Hindlimb muscle (tissue), 1 donor: ENCODE measurements around the gene DCP1B. TPM values are rescaled to one million over a fixed set of nuclear protein-coding genes. Genes with fewer than 3 reads are reported as not detected.

ENCODE experiments used
- DNase-seq: peaks from one replicate; pipeline ENCODE4 v3.0.0-alpha.2; 2013
- polyA plus RNA-seq: library from polyadenylated mRNA; unstranded; fragments of 120-200 nt; gene quantifications from one replicate; pipeline ENCODE4 v1.2.1, GENCODE V29; 2013; ENCODE audit not compliant: insufficient read length

The DCP1B gene
- polyA plus RNA-seq, 1 donor: 11.6 TPM

GRCh38 chr12:1934831-1935230 is 69.4 kb downstream of the DCP1B start:
- DNase-seq: no peak

GRCh38 chr12:1934068-1934467 is 70.2 kb downstream of the DCP1B start:
- DNase-seq: no peak

- no peak for DNase-seq
These were observed 70.8 kb downstream of the DCP1B start for GRCh38 chr12:1933342-1934051.

GRCh38 chr12:1932264-1932777 is 71.9 kb downstream of the DCP1B start:
- DNase-seq: no peak

GRCh38 chr12:1931642-1932041 is 72.6 kb downstream of the DCP1B start:
- no peak for DNase-seq

- DNase-seq: no peak
These were observed 73.3 kb downstream of the DCP1B start for GRCh38 chr12:1930803-1931597.

GRCh38 chr12:1929985-1930802 is 74.1 kb downstream of the DCP1B start:
- no peak for DNase-seq

GRCh38 chr12:1929241-1929984 is 74.8 kb downstream of the DCP1B start:
- DNase-seq: no peak

GRCh38 chr12:1928439-1929121 is 75.7 kb downstream of the DCP1B start:
- no peak for DNase-seq

- DNase-seq: no peak
These were observed 76.4 kb downstream of the DCP1B start for GRCh38 chr12:1927751-1928351.

GRCh38 chr12:1927051-1927680 is 77.1 kb downstream of the DCP1B start:
- no peak for DNase-seq

- no peak for DNase-seq
These were observed 78.0 kb downstream of the DCP1B start for GRCh38 chr12:1926251-1926657.

- DNase-seq: no peak
These were observed 78.6 kb downstream of the DCP1B start for GRCh38 chr12:1925684-1926006.

- DNase-seq: no peak
These were observed 79.1 kb downstream of the DCP1B start for GRCh38 chr12:1924996-1925683.

GRCh38 chr12:1922985-1923384 is 81.3 kb downstream of the DCP1B start:
- DNase-seq: no peak

- no peak for DNase-seq
These were observed 82.1 kb downstream of the DCP1B start for GRCh38 chr12:1922075-1922709.

GRCh38 chr12:1920971-1921370 is 83.3 kb downstream of the DCP1B start:
- DNase-seq: no peak

- DNase-seq: no peak
These were observed 83.8 kb downstream of the DCP1B start for GRCh38 chr12:1920436-1920835.

GRCh38 chr12:1919763-1920162 is 84.5 kb downstream of the DCP1B start:
- no peak for DNase-seq

GRCh38 chr12:1919284-1919683 is 85.0 kb downstream of the DCP1B start:
- no peak for DNase-seq
